ENCODE measurements around the gene SMOC2. TPM values are rescaled to one million over a fixed set of nuclear protein-coding genes. Genes with fewer than 3 reads are reported as not detected.

Gene SMOC2
- polyA plus RNA-seq, 1 donor (not counting 4 experiments of a cell fraction or from before 2014, with no cell fraction given) = 1.1 TPM

DNA sequence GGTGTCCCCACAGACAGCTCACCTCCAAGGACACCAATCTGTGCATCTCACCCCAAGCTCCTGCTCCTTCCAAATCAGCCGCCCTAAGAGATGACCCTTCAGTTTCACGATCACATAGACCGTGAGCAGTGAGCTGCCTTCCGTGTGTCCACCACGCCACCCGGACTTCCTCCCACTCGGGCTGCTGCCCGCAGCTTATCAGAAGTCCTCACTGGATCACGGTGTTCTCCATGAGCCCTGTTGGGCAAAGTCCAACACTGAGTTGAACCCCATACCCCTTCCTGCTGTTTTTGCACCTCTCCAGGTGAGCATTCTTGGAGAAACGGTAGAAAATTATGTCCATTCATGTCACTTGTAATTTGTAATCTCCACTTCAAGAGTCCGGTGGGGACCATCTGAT is 234.4 kb downstream of the SMOC2 start:
- no peaks in the 10 kb centered on the region for H3K36me3 ChIP-seq (ENCODE audit: control insufficient read depth in 2 of 2, extremely low read depth in 1 of 2, insufficient read depth in 2 of 2, low read length in 2 of 2)
- no peak overlapping the region for H3K9ac ChIP-seq (ENCODE audit: control insufficient read depth, extremely low read depth, insufficient read depth, low read length)
- TF ChIP-seq EZH2 (IDR thresholded peaks at IDR 0.05; ENCODE audit: low read length) (no peak), CTCF (optimal IDR thresholded peaks at IDR 0.05 in 1 of 3, IDR thresholded peaks at IDR 0.05 in 1 of 3, conservative IDR thresholded peaks at IDR 0.05 in 1 of 3; ENCODE audit: extremely low read depth in 1 of 3, insufficient read depth in 2 of 3, low read length in 3 of 3) (no peak)
- no peak overlapping the region for H3K4me3 ChIP-seq (ENCODE audit: control insufficient read depth in 2 of 3, extremely low read depth in 1 of 3, insufficient read depth in 2 of 3, low read depth in 1 of 3, low read length in 3 of 3)
- dilution Hi-C loops (cut with MboI; ENCODE audit: extremely low pct_ligation_motif_present, low sequenced_read_pairs) = no loop called here
- no peaks in the 10 kb centered on the region for H3K9me1 ChIP-seq (ENCODE audit: control insufficient read depth, extremely low read depth, insufficient read depth, low read length)
- H4K20me1 ChIP-seq (ENCODE audit: control insufficient read depth, extremely low read depth, insufficient read depth, low read length) = no peaks in the 10 kb centered on the region
- H3K4me1 ChIP-seq (ENCODE audit: control insufficient read depth, extremely low read depth, insufficient read depth, low read length) = no peaks in the 10 kb centered on the region
- H3K79me2 ChIP-seq (ENCODE audit: control insufficient read depth, insufficient read depth, low read length) = no peaks in the 10 kb centered on the region
- no peaks in the 10 kb centered on the region for H3K27me3 ChIP-seq (ENCODE audit: control insufficient read depth, extremely low read depth, insufficient read depth, low read length)
- H2AFZ ChIP-seq (ENCODE audit: control insufficient read depth, low read length) = no peak overlapping the region
- no peak overlapping the region for H3K4me2 ChIP-seq (ENCODE audit: control insufficient read depth, extremely low read depth, insufficient read depth, low read depth, low read length)
- no peak for DNase-seq (ENCODE audit: low read depth, low spot score)
- no peak overlapping the region for H3K27ac ChIP-seq (ENCODE audit: control insufficient read depth, insufficient read depth, low read length)
- no peak for FAIRE-seq
- H3K9me3 ChIP-seq (ENCODE audit: control insufficient read depth, low read depth, low read length) = no peaks in the 10 kb centered on the region

DNA sequence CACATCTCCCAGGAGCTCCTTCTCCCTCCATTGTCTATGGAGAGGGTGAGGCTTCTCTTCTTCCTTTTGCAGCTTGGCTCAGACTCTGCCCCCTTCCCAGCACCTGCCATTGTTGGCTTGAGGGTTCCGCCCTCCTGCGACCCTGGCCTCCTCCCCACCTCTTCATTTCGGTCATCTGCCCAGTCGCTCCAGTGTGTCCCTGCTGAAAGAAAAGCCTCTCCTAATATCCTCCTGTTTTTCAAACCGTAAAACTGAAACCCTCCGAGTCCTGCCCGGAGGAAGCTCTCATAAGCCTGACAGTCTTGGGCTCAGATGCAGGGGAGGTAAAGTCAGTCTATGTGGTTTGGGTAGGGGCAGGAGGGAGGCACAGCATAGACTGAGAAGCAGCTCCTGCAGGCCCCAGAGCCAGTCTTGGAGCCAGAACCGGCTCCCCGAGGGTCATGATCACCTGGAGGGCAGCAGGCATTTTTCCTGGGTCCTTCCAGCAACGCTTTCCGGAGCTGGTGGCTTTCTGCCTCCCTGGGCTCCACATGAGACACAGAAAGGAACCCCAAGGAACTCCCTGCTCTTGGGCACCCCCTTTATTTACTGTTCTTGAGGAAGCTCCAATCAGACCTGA is 235.1 kb downstream of the SMOC2 start:
- no peak for FAIRE-seq
- no peaks in the 10 kb centered on the region for H3K27me3 ChIP-seq (ENCODE audit: control insufficient read depth, extremely low read depth, insufficient read depth, low read length)
- TF ChIP-seq CTCF (optimal IDR thresholded peaks at IDR 0.05 in 1 of 3, IDR thresholded peaks at IDR 0.05 in 1 of 3, conservative IDR thresholded peaks at IDR 0.05 in 1 of 3; ENCODE audit: extremely low read depth in 1 of 3, insufficient read depth in 2 of 3, low read length in 3 of 3) (no peak), EZH2 (IDR thresholded peaks at IDR 0.05; ENCODE audit: low read length) (no peak)
- no peaks in the 10 kb centered on the region for H4K20me1 ChIP-seq (ENCODE audit: control insufficient read depth, extremely low read depth, insufficient read depth, low read length)
- no peaks in the 10 kb centered on the region for H3K9me1 ChIP-seq (ENCODE audit: control insufficient read depth, extremely low read depth, insufficient read depth, low read length)
- H3K4me1 ChIP-seq (ENCODE audit: control insufficient read depth, extremely low read depth, insufficient read depth, low read length) = no peaks in the 10 kb centered on the region
- H3K4me2 ChIP-seq (ENCODE audit: control insufficient read depth, extremely low read depth, insufficient read depth, low read depth, low read length) = no peak overlapping the region
- DNase-seq (ENCODE audit: low read depth, low spot score) = no peak
- H3K9me3 ChIP-seq (ENCODE audit: control insufficient read depth, low read depth, low read length) = no peaks in the 10 kb centered on the region
- dilution Hi-C loops (cut with MboI; ENCODE audit: extremely low pct_ligation_motif_present, low sequenced_read_pairs) = no loop called here
- H3K27ac ChIP-seq (ENCODE audit: control insufficient read depth, insufficient read depth, low read length) = no peak overlapping the region
- no peaks in the 10 kb centered on the region for H3K79me2 ChIP-seq (ENCODE audit: control insufficient read depth, insufficient read depth, low read length)
- no peaks in the 10 kb centered on the region for H3K36me3 ChIP-seq (ENCODE audit: control insufficient read depth in 2 of 2, extremely low read depth in 1 of 2, insufficient read depth in 2 of 2, low read length in 2 of 2)
- H3K4me3 ChIP-seq (ENCODE audit: control insufficient read depth in 2 of 3, extremely low read depth in 1 of 3, insufficient read depth in 2 of 3, low read depth in 1 of 3, low read length in 3 of 3) = no peak overlapping the region
- H3K9ac ChIP-seq (ENCODE audit: control insufficient read depth, extremely low read depth, insufficient read depth, low read length) = no peak overlapping the region
- no peak overlapping the region for H2AFZ ChIP-seq (ENCODE audit: control insufficient read depth, low read length)
